ENCODE measurements around the gene PAX6. TPM values are rescaled to one million over a fixed set of nuclear protein-coding genes. Genes with fewer than 3 reads are reported as not detected.

Gene PAX6
- total RNA-seq, 1 donor from 2014 or later, result 7.6 TPM

DNA sequence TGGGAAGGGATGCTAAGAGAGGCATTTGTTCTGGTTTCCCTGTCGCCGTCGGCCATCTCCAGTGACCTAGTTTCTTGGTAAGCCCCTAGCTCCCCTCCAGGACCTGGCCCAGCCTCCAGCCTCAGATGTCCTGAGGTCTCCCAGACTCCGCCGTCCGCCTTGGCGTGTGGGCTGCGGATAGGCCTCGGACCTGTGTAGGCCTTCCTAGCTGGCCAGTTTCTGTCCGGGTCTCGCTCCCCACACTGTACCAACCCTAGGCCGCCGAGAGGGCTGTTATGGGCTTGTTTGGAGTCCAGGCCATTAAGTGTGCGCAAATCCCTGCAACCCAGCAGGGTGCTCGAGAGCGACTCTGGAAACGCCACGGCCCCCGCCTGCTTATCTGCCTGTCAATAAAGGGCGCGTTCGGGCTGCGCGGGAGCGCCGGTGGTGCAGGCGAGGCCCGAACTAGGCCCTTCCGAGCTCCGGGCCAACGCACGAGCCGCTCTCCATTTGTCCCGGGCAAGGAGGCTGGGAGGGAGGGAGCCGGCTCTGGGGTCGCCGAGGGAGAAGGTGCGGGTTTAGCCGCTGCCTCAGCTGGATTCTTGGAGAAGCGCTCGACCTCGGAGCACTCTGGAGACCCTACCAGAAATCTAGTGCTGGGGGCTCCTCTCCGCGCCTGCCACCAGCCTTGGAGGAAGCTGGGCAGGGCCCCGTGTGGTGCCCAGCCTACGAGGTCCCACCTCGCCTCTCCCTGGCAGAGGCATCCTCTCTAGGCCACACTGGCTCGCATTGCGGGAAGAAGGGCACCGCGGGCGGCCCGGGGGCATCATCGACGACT lies 8.7 kb upstream of the PAX6 start:
- Mint-ChIP-seq H3K9me3 (ENCODE audit: low read depth) (no peaks in the 10 kb centered on the region), H3K27me3 (peaks cover 91% of the 10 kb centered on the region), H3K36me3 (ENCODE audit: insufficient read depth) (no peaks in the 10 kb centered on the region), H3K4me1 (ENCODE audit: low read depth) (peaks cover 5% of the 10 kb centered on the region), H3K27ac (no peak overlapping the region), H3K4me3 (ENCODE audit: low read depth) (no peak overlapping the region)
- TF ChIP-seq, protein P1, sequence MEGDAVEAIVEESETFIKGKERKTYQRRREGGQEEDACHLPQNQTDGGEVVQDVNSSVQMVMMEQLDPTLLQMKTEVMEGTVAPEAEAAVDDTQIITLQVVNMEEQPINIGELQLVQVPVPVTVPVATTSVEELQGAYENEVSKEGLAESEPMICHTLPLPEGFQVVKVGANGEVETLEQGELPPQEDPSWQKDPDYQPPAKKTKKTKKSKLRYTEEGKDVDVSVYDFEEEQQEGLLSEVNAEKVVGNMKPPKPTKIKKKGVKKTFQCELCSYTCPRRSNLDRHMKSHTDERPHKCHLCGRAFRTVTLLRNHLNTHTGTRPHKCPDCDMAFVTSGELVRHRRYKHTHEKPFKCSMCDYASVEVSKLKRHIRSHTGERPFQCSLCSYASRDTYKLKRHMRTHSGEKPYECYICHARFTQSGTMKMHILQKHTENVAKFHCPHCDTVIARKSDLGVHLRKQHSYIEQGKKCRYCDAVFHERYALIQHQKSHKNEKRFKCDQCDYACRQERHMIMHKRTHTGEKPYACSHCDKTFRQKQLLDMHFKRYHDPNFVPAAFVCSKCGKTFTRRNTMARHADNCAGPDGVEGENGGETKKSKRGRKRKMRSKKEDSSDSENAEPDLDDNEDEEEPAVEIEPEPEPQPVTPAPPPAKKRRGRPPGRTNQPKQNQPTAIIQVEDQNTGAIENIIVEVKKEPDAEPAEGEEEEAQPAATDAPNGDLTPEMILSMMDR (IDR thresholded peaks at IDR 0.05; ENCODE audit: unreplicated experiment), result no peak
- DNase-seq (ENCODE audit: low spot score, unreplicated experiment), result no peak

DNA sequence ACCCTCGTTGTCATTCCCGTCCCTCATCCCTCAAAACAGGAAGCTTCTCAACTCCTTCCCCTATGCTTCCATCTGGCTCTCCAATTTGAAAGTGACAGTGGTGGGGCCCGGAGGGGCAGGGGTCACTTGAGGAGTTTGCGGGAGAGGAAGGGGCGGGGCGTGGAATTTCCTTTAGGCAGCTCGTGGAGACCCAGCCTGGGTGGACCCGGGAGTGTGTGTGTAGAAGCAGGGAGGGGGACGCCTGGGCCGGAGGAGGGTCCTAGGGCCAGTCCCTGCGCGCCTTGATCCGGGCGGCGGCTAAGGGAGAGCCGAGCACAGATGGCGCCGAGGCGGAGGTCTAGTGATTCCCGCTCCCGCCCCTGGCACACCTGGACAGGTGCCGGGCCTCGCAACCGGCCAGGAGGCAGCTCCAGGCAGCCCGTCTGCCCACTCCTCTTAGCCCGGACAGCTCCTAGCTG lies 7.8 kb upstream of the PAX6 start:
- Mint-ChIP-seq H3K9me3 (ENCODE audit: low read depth) (no peaks in the 10 kb centered on the region), H3K27ac (no peak overlapping the region), H3K4me3 (ENCODE audit: low read depth) (no peak overlapping the region), H3K4me1 (ENCODE audit: low read depth) (peaks cover 5% of the 10 kb centered on the region), H3K27me3 (peaks cover 89% of the 10 kb centered on the region), H3K36me3 (ENCODE audit: insufficient read depth) (no peaks in the 10 kb centered on the region)
- DNase-seq (ENCODE audit: low spot score, unreplicated experiment), result no peak
- TF ChIP-seq, protein P1 (IDR thresholded peaks at IDR 0.05; ENCODE audit: unreplicated experiment), result no peak

DNA sequence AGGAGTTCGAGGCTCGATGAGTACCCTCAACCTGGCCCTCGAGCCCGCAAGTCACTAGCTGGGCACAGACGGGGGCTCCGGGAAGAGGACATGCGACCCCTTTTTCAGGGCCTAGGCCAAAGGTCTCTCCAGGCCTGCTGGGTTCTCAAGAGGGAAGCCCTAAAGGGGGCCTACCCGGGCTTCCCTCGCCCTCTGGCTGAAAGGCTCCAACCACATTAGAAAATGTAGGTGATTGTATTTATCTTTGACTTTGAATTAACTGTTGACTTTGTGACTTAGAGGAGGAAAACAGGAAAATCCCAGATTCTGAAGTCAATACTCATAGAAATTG lies 7.3 kb upstream of the PAX6 start:
- Mint-ChIP-seq H3K9me3 (ENCODE audit: low read depth) (no peaks in the 10 kb centered on the region), H3K36me3 (ENCODE audit: insufficient read depth) (no peaks in the 10 kb centered on the region), H3K4me1 (ENCODE audit: low read depth) (peaks cover 5% of the 10 kb centered on the region), H3K27me3 (peaks cover 88% of the 10 kb centered on the region), H3K27ac (no peak overlapping the region), H3K4me3 (ENCODE audit: low read depth) (no peak overlapping the region)
- TF ChIP-seq, protein P1 (IDR thresholded peaks at IDR 0.05; ENCODE audit: unreplicated experiment), result no peak
- no peak for DNase-seq (ENCODE audit: low spot score, unreplicated experiment)

DNA sequence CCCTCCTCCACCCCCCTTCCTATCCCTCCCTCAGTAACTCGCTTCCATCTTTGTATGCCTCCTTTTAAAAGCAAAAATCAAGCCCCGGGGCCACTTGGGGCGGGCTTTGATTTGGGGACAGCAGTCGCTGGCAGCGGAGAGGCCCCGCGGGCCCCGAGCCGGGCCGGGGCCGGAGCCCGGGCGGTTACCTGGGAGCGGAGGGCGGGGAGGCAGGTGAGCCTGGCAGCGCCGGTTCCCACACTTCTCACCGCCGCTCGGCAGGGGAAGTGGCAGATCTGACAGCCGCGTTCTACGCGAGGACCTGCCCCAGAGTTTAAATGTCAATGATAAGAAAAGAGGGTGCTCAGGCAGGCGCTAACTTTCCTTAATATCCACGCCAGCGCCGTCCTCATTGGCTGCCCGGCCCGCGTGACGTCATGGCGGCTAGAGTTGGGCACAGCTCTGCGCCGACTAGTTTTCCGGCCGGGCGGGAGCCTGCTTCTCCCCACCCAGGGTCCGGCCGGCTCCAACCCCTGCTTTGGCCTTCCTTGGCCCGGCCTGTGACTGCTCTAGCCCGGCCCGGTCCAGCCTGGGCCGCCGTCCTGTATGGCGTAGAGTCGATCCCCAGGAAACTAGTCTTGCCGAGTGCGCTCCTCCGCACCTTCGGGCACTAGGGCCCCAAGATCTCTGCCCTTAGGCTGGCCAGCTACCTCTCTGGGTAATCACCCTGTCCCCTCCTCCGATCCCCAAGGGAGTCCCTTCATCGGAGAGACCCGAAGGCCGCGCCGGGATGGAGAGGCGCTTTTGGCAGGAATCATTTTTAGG lies 6.7 kb upstream of the PAX6 start:
- Mint-ChIP-seq H3K4me3 (ENCODE audit: low read depth) (peak overlapping the region; percentile 47), H3K27ac (no peak overlapping the region), H3K27me3 (peaks cover 85% of the 10 kb centered on the region), H3K36me3 (ENCODE audit: insufficient read depth) (no peaks in the 10 kb centered on the region), H3K4me1 (ENCODE audit: low read depth) (peaks cover 5% of the 10 kb centered on the region), H3K9me3 (ENCODE audit: low read depth) (no peaks in the 10 kb centered on the region)
- no peak for DNase-seq (ENCODE audit: low spot score, unreplicated experiment)
- TF ChIP-seq, protein P1 (IDR thresholded peaks at IDR 0.05; ENCODE audit: unreplicated experiment), result no peak

DNA sequence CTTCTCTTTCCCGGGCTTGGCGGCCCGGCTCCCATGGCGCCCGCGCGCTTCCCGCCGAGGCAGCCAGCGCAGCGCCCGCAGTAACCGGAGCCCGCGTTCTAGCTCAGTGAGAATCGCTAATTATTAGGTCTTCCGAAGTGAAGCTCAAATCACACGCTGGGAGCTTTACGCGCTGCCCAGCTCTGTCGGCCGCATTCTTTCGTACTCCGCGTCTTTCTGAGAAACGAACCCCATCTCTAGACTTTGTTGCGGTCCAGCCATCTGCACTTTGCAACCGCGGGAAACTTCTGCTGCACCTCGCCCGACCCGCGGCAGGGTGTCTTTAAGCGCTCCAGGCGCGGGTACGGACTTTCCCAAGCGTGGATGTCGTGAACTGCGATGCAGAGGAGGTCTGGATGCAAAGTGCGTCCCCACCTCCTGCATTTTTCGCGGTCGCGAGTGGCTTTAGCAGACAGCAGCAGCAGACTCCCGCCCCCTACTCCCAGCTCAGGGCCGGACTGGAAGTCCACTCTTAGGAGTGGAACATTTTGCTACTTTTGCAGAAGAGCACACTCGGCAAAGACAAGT lies 6.0 kb upstream of the PAX6 start:
- Mint-ChIP-seq H3K4me3 (ENCODE audit: low read depth) (peak overlapping the region; percentile 55), H3K27me3 (peaks cover 83% of the 10 kb centered on the region), H3K9me3 (ENCODE audit: low read depth) (no peaks in the 10 kb centered on the region), H3K4me1 (ENCODE audit: low read depth) (peaks cover 8% of the 10 kb centered on the region), H3K27ac (no peak overlapping the region), H3K36me3 (ENCODE audit: insufficient read depth) (no peaks in the 10 kb centered on the region)
- DNase-seq (ENCODE audit: low spot score, unreplicated experiment), result no peak
- TF ChIP-seq, protein P1 (IDR thresholded peaks at IDR 0.05; ENCODE audit: unreplicated experiment), result no peak

Measured in progenitor cell of endocrine pancreas (in vitro differentiated cells).